Measurements from ENCODE around the gene TMPRSS5.

TMPRSS5 gene

GRCh38 chr11:113666584-113666983 is 39.5 kb downstream of the TMPRSS5 start:
- no peak for DNase-seq

GRCh38 chr11:113664981-113665710 is 41.0 kb downstream of the TMPRSS5 start:
- no peak for DNase-seq

DNA sequence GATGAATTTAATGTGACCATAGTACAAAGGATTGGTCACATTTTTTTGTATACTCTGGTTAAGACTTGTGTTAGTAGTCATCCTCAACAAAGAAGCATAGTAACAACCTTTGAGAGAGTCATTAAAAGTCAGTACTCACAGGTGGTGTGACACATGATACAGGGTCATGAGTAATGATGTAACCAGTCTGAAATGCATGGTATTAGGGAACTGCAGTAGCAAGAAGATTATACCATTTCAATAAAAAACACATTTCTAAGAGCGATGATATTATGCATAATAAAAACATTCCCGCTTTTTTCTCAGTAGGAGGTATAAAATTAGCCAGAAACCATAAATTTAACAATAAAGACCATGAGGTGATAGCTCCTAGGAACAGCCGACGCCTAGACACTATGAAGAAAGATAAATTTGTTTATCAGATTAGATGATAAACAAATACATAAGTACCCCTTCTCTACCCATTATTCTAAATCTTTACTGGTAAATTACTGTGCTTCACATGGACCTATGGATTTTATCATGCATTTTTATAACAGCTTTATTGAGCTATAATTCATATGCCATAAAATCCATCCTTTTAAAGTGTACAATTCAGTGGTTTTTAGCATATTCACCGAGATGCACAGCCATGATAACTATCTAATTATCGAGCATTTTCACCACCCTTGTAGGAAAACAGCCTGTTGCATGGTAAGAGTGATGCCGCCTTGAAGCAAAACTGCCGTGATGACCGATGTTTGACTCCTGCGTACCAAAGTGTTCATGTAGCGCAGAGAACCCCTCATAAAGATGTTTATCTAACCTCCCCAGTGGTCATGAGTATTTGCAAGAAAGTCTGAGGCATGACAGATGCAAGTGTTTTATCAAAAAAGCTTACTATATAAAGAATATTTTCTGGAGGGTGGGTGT is 41.8 kb downstream of the TMPRSS5 start:
- no peak for DNase-seq

DNA sequence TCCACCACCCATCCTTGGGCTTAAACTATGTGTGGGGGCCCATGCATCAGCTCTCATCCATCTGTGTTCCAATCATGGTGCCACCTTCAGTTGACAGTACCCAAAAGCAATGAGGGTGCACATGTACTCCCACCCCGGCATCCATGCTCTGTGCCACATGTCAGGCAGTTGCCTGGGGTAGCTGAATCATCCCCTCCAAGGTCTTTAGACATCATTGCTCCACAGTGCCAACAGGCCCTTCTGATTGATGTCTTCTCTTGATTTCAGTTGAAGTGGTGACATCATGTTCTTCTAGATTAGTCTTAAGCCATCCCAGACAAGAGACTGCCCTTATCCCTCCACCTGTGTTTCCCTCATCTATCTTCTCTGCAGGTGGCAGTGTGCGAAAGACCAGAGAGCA is 42.5 kb downstream of the TMPRSS5 start:
- DNase-seq, result no peak

- DNase-seq, result no peak
Observed at GRCh38 chr11:113655771-113656170, 50.3 kb downstream of the TMPRSS5 start.

DNA sequence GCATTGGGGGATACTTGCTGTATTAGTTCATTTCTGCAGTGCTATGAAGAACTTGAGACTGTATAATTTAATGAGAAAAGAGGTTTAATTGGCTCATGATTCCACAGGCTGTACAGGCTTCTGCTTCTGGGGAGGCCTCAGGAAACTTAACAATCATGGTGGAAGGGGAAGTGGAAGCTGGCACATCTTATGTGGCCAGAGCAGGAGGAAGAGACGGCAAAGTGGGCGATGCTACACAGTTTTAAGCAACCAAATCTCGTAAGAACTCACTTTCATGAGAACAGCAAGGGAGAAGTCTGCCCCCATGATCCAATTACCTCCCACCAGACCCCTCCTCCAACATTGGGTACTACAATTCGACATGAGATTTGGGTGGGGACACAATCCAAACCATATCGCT is 55.1 kb downstream of the TMPRSS5 start:
- no peak for DNase-seq

- no peak for DNase-seq
Observed at GRCh38 chr11:113649311-113649710, 56.8 kb downstream of the TMPRSS5 start.

DNA sequence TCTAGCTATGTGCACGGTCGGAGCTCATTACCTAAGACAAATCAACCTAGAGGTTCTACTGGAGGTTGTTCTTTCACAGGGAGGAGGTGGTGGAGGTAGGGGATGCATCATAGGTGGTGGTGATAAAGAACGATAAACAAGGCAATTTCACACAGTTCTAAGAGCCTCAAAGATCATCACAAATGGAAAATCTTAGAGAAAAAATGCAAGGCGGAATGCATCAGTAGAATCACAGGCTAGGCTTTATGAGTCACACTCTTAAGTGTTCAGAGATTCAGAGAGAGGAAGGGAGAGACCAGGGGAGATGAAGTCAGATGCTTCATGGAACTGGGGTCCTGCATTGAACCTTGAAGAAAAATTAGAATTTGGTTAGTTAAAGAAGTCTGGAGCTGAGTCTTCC is 58.3 kb downstream of the TMPRSS5 start:
- no peak for DNase-seq

- no peak for DNase-seq
Observed at GRCh38 chr11:113647108-113647507, 59.0 kb downstream of the TMPRSS5 start.

- DNase-seq, result no peak
Observed at GRCh38 chr11:113645593-113646349, 60.3 kb downstream of the TMPRSS5 start.

DNA sequence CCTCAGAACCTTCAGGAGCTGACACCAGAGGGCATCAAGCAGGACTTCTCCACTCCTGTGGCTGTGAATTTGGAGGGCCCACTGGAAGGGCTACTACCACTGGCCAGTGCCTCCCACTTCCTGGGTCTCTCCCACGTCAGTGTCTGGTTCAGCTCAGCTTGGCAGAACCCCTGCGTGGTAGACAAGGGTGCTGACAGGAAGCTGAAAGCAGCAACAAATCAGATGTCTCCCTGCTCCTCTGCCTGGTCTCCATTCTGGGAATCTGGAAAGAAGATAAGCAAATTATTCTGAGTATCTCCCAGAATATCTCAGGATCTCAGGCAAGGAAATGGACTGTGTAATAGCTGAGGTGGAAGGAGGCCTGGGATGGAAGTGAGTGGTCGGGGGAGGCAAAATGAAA is 61.5 kb downstream of the TMPRSS5 start:
- DNase-seq, result no peak

GRCh38 chr11:113643701-113644100 is 62.4 kb downstream of the TMPRSS5 start:
- DNase-seq, result no peak

DNA sequence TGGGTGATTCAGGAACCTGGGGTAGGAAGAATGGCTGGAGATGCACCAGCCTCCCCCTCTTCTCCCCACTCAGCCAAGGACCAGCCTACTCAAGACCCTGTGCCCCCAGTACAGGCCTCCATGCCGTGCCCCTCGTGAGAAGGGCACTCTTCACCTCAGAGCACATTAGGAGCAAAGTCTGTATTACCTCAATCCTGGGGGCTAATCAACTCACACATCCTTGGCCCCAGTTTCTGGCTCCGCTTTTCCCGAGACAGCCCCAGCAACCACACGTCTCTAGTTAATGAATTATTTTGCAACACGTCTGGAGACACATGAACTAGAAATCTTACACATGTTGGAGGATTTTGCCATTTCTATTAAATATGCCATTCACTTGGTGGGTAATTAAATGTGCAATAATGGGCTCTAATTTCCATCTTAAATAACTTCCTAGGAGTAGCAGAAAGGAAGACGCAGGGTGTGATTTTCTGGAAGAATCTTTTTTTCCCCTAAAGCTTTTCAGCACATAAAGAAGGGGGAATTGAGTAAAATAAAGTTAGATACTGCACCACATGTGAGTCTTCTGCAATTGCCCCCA is 63.0 kb downstream of the TMPRSS5 start:
- DNase-seq, result no peak

- no peak for DNase-seq
Observed at GRCh38 chr11:113642090-113642489, 64.0 kb downstream of the TMPRSS5 start.

DNA sequence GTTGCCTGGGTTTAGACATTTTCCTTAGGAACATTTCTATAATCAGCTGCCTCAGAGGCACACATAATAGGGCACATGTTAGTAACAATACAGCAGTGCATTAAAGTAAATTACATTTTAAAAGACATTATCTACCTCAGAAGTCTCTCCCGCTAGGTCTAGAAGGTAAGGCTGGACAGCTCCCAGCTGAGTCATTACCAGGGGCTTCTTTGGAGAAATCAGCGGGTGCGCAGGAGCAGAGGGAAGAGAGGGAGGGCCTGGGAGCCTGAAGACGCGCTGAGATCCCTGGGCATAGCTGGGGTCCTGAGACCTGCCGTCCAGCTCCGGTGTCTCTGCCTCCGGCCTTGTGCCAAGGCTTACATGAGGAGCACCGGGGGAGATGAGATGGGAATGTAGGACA is 67.7 kb downstream of the TMPRSS5 start:
- DNase-seq, result no peak

DNA sequence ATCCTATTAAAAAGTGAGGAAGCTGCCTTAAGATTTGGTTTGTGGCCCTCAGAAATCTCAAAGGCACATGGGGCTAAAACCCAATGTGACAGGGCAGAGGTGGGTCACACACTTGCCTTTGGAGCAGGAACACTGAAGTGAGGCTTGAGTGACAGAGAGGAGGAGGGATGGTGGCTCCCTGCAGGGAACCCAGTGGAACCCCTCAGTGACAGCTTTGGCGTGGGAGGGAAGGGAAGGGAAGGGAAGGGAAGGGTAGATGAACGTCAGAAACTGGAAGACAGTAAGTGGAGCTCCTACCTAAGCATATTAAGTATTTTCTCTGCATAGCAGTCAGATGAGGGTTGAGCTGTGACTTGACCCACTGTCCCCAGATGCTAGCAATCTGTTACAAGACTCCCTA is 68.5 kb downstream of the TMPRSS5 start:
- DNase-seq, result no peak

All from CD4-positive, alpha-beta T cell treated with Interleukin-10 for 1 hour (primary cell).